Measurements from ENCODE around the gene C1orf56. TPM values are rescaled to one million over a fixed set of nuclear protein-coding genes. Genes with fewer than 3 reads are reported as not detected.
A peak's percentile ranks its signal among the peaks of the same experiment; 100 is the strongest.

C1orf56 gene
- total and polyA plus RNA-seq, 2 of the 13 experiments (the other 11 are each of a cell fraction or from before 2014, with no cell fraction given) = 1.5 to 3.2 TPM

DNA sequence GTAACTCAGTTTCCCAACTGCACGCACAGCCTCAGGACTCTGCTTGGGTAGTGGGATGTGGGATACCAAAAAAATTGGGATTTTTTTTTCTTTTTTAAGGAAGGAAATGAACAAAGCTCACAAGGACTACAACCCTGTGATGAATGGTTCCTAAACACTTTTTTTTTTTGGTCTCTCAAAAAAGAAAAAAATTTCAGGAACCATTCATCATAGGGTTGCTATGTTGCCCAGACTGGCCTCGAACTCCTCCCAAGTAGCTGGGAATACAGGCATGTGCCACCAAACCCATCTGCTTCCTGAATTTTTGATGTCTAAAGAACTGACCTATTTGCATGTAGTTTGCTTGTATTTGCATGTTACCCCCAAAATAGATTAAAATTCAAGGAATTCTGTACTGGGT is 47.6 kb upstream of the C1orf56 start:
- ATAC-seq = no peak
- no peak overlapping the region for H3K27ac ChIP-seq (ENCODE audit: extremely low read length, insufficient read depth, low read length)
- no peak overlapping the region for H3K9ac ChIP-seq (ENCODE audit: insufficient read depth, low read depth, low read length)
- no peak overlapping the region for H3K4me2 ChIP-seq (ENCODE audit: low read depth, low read length)
- H4K20me1 ChIP-seq (ENCODE audit: insufficient read depth, low read length) = no peaks in the 10 kb centered on the region
- no peaks in the 10 kb centered on the region for H3K27me3 ChIP-seq (ENCODE audit: control insufficient read depth in 1 of 2, insufficient read depth in 2 of 2, low read length in 2 of 2)
- 97% methylated on average over 2 of the region's 2 CpGs for WGBS (ENCODE audit: low lambda C conversion rate)
- H3K4me1 ChIP-seq (ENCODE audit: insufficient read depth, low read length) = peaks cover 57% of the 10 kb centered on the region
- ChIA-PET CTCF (ENCODE audit: low intra/inter-chr PET ratio, low total read pairs) (no interaction called here), POLR2A (interaction anchor here (1.4 to 9.1 kb wide), 2 partner anchors 19 to 26 kb away, joined by 4 to 150 read pairs; partner anchors contain the start of gene ANXA9)
- intact Hi-C loops (cut with micrococcal nuclease; ENCODE audit: unreplicated experiment) = no loop called here
- no peak for TF ChIP-seq ZNF20 (CRISPR knock-in tag; IDR thresholded peaks at IDR 0.05)
- peak; percentile 44; the same call in 1 of the 2 replicates for TF ChIP-seq RBFOX2 (IDR thresholded peaks at IDR 0.05; ENCODE audit: low read depth, low read length)
- TF ChIP-seq MYNN (CRISPR knock-in tag; IDR thresholded peaks at IDR 0.05; ENCODE audit: low read depth) = no peak
- TF ChIP-seq, protein P1, sequence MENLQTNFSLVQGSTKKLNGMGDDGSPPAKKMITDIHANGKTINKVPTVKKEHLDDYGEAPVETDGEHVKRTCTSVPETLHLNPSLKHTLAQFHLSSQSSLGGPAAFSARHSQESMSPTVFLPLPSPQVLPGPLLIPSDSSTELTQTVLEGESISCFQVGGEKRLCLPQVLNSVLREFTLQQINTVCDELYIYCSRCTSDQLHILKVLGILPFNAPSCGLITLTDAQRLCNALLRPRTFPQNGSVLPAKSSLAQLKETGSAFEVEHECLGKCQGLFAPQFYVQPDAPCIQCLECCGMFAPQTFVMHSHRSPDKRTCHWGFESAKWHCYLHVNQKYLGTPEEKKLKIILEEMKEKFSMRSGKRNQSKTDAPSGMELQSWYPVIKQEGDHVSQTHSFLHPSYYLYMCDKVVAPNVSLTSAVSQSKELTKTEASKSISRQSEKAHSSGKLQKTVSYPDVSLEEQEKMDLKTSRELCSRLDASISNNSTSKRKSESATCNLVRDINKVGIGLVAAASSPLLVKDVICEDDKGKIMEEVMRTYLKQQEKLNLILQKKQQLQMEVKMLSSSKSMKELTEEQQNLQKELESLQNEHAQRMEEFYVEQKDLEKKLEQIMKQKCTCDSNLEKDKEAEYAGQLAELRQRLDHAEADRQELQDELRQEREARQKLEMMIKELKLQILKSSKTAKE (CRISPR knock-in tag; IDR thresholded peaks at IDR 0.05; ENCODE audit: borderline replicate concordance) = no peak
- TF ChIP-seq ZNF30 (CRISPR knock-in tag; IDR thresholded peaks at IDR 0.05) = no peak
- no peak for TF ChIP-seq CHD4 (IDR thresholded peaks at IDR 0.05; ENCODE audit: borderline replicate concordance, low read length)
- no peak overlapping the region for H3K4me3 ChIP-seq (replicated peaks in 1 of 3; ENCODE audit: insufficient read depth in 1 of 3, low read depth in 2 of 3, low read length in 3 of 3)
- no peak for FAIRE-seq
- no peak for DNase-seq (ENCODE audit: low spot score)
- peaks cover 8% of the 10 kb centered on the region for H3K79me2 ChIP-seq (ENCODE audit: insufficient read depth, low read length)
- H3K9me3 ChIP-seq (ENCODE audit: low read length) = no peaks in the 10 kb centered on the region
- in situ Hi-C loops (cut with HindIII; ENCODE audit: extremely low pct_ligation_motif_present, low pct_unique_long_range_greater_than_20kb) = no loop called here
- H3K36me3 ChIP-seq (replicated peaks in 1 of 2; ENCODE audit: control insufficient read depth in 1 of 2, insufficient read depth in 2 of 2, low read length in 2 of 2) = peaks cover 12 to 36% of the 10 kb centered on the region in 2 experiments; a peak in 4 of 5 replicates
- no peak overlapping the region for H2AFZ ChIP-seq (ENCODE audit: low read length)
- no TSS peak for BruUV-seq (replicated peaks)

DNA sequence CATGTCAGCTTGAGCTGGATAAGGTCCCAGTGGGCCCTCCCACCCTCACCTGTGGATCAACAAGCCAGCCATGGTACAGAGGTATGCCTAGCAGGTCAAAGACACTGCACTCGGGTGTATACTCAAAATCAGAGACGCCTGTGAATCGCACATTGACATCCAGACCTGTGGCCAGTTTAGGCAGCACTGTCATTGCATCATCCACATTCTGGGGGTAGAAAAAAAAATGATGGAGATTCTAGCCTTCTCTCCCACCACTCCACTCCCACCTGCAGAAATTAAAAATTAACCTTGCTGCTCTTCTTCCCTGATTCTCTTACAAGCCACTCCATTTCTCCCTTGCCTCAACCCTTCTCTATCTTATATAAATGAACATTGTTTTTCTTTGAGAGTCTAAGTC is 47.1 kb upstream of the C1orf56 start:
- H3K4me3 ChIP-seq (replicated peaks in 1 of 3; ENCODE audit: insufficient read depth in 1 of 3, low read depth in 2 of 3, low read length in 3 of 3) = no peak overlapping the region
- FAIRE-seq (no peak), ATAC-seq (no peak), DNase-seq (ENCODE audit: low spot score) (no peak)
- no peaks in the 10 kb centered on the region for H3K27me3 ChIP-seq (ENCODE audit: control insufficient read depth in 1 of 2, insufficient read depth in 2 of 2, low read length in 2 of 2)
- intact Hi-C loops (cut with micrococcal nuclease; ENCODE audit: unreplicated experiment) = no loop called here
- WGBS (ENCODE audit: low lambda C conversion rate) = 87% methylated on average over 3 of the region's 3 CpGs
- H3K36me3 ChIP-seq (replicated peaks in 1 of 2; ENCODE audit: control insufficient read depth in 1 of 2, insufficient read depth in 2 of 2, low read length in 2 of 2) = peaks cover 12 to 34% of the 10 kb centered on the region in 2 experiments; a peak in 4 of 5 replicates
- BruUV-seq (replicated peaks) = no TSS peak
- in situ Hi-C loops (cut with HindIII; ENCODE audit: extremely low pct_ligation_motif_present, low pct_unique_long_range_greater_than_20kb) = no loop called here
- no peak overlapping the region for H3K27ac ChIP-seq (ENCODE audit: extremely low read length, insufficient read depth, low read length)
- H3K9ac ChIP-seq (ENCODE audit: insufficient read depth, low read depth, low read length) = no peak overlapping the region
- H3K9me3 ChIP-seq (ENCODE audit: low read length) = no peaks in the 10 kb centered on the region
- H4K20me1 ChIP-seq (ENCODE audit: insufficient read depth, low read length) = no peaks in the 10 kb centered on the region
- TF ChIP-seq CEBPG (CRISPR knock-in tag; IDR thresholded peaks at IDR 0.05) = peak; percentile 47
- TF ChIP-seq CEBPB (IDR thresholded peaks at IDR 0.05; ENCODE audit: borderline replicate concordance, low read depth, low read length) = peak; percentile 25; the same call in 1 of the 2 replicates
- no peak for TF ChIP-seq ZNF138 (CRISPR knock-in tag; IDR thresholded peaks at IDR 0.05; ENCODE audit: low read depth)
- peaks cover 9% of the 10 kb centered on the region for H3K79me2 ChIP-seq (ENCODE audit: insufficient read depth, low read length)
- POLR2A ChIA-PET = interaction anchor here (1.4 to 9.1 kb wide), 2 partner anchors 19 to 27 kb away, joined by 4 to 150 read pairs; partner anchors contain the start of gene ANXA9
- H3K4me1 ChIP-seq (ENCODE audit: insufficient read depth, low read length) = peaks cover 59% of the 10 kb centered on the region
- H2AFZ ChIP-seq (ENCODE audit: low read length) = no peak overlapping the region
- CTCF ChIA-PET (ENCODE audit: low intra/inter-chr PET ratio, low total read pairs) = no interaction called here
- H3K4me2 ChIP-seq (ENCODE audit: low read depth, low read length) = no peak overlapping the region
